Nasal cavity respiratory epithelium epithelial cell of viscerocranial mucosa (primary cell): ENCODE results near the gene CHST14. TPM values are rescaled to one million over a fixed set of nuclear protein-coding genes. Genes with fewer than 3 reads are reported as not detected.

ENCODE experiments used
- total RNA-seq: library from RNA; depleted of rRNA; stranded (reverse); fragments of >200 nt; gene quantifications from 2 replicates; pipeline ENCODE4 v1.2.3, GENCODE V29; 2014

CHST14 gene
- total RNA-seq: 1.4 and 4.3 TPM in 2 replicates

GRCh38 chr15:40470423-40471104 lies at the start of gene CHST14:
TSS of gene CHST14 (plus strand) at chr15:40470984. CDS start at chr15:40471214, 230 bp downstream.

DNA sequence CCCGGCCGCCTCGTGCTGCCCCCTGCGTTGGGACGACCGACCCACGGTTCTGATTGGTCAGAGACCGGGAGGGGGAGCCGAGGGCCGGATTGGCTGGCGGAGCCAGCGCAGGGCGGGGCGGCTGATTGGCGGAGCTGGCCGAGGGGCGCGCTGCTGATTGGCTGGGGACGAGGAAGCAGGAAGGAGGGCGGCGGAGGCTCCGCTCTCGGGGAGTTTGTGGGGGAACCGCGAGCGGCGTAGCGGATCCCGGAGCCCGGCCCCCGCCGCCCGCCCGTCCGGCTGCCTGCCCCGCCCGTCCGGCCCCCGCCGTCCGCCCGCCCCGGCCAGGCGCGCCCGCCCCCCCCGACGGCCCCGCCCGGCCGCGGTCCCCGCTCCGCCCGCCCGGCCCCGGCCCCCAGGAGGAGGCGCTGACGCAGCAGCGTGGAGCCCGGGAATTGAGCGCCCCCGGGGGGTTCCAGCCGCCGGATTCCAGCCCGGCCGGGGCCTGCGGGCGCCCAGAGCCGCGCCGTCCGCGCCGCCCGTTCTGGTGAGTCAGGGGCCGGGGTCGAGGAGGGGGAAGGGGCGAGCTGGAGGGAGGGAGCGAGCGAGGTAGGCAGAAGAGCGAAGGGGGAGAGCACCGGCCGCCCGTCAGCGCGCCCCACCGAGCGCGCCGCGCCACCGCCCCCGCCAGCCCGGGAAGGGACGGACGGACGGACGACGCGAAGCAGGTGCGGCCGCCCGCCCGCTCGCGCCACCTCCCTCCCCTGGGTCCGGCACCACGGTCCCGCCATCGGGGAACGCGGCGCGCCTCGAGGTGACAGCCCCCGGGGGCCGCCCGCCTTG lies 29.8 kb upstream of the CHST14 start, which contains the start of gene BAHD1:
Gene BAHD1, plus strand, starts transcription at position 211 of the 822 bp plus-strand sequence. CDS start 17,512 bp downstream, outside the sequence.

Other genes starting within 250 kb of the CHST14 start
- 10.6 and 20.3 TPM in 2 replicates for gene PAK6, start 231.9 kb upstream of the CHST14 start, total RNA-seq
- gene ANKRD63, start 187.9 kb upstream of the CHST14 start, total RNA-seq: not detected in 2 replicates
- 0.14 TPM in 1 of 2 replicates, not detected in the other for gene PLCB2, start 163.0 kb upstream of the CHST14 start, total RNA-seq
- 11.6 and 12.7 TPM in 2 replicates for gene INAFM2, start 147.3 kb upstream of the CHST14 start, total RNA-seq
- 9.9 and 29.4 TPM in 2 replicates for gene CCDC9B, start 130.0 kb upstream of the CHST14 start, total RNA-seq
- gene PHGR1, start 120.0 kb upstream of the CHST14 start, total RNA-seq: not detected in 2 replicates
- under 0.01 and 0.21 TPM in 2 replicates for gene DISP2, start 112.8 kb upstream of the CHST14 start, total RNA-seq
- 30.6 and 35.9 TPM in 2 replicates for gene KNSTRN, start 88.3 kb upstream of the CHST14 start, total RNA-seq
- gene IVD, start 65.2 kb upstream of the CHST14 start, total RNA-seq: 21.5 and 21.9 TPM in 2 replicates
- 5.5 and 10.0 TPM in 2 replicates for gene BAHD1, start 30.0 kb upstream of the CHST14 start, total RNA-seq
- gene CCDC32, start 94.1 kb downstream of the CHST14 start, total RNA-seq: 11.3 and 11.6 TPM in 2 replicates
- 15.4 and 16.0 TPM in 2 replicates for gene RPUSD2, start 98.3 kb downstream of the CHST14 start, total RNA-seq
- gene KNL1, start 123.3 kb downstream of the CHST14 start, total RNA-seq: 0.36 and 0.68 TPM in 2 replicates
- 0.28 and 0.34 TPM in 2 replicates for gene RAD51, start 224.2 kb downstream of the CHST14 start, total RNA-seq